ENCODE data around the gene KLHL24. TPM values are rescaled to one million over a fixed set of nuclear protein-coding genes. Genes with fewer than 3 reads are reported as not detected.

The KLHL24 gene
- total RNA-seq, 1 experiment from 2014 or later = 7.4 TPM

DNA sequence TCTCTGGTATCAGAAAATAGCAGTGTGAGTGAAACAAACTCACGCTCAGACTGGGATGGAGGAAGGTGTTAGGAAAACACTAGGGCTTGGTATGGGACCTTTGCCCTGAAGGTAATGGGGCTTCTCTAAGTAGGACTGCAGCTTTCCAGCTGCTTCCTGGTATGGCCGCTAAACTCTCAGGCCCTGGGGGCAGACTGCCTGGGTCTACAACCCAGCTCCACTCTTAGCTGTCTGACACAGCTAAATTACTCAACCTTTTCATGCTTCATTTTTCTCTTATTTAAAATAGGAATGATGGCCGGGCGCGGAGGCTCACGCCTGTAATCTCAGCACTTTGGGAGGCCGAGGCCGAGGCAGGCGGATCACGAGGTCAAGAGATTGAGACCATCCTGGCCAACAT is 57.0 kb downstream of the KLHL24 start:
- Histone ChIP-seq H3K9ac (ENCODE audit: low read length) (no peak overlapping the region), H3K4me1 (ENCODE audit: insufficient read depth, low read length) (peaks cover 4% of the 10 kb centered on the region; the same call in 1 of the 2 replicates), H3K9me2 (replicated peaks; ENCODE audit: low read length) (no peaks in the 10 kb centered on the region; the same call in 1 of the 2 replicates), H2AFZ (ENCODE audit: low read length) (no peak overlapping the region), H3K9me3 (ENCODE audit: low read length) (no peaks in the 10 kb centered on the region), H3K4me3 (ENCODE audit: low read length) (no peak overlapping the region), H3K27me3 (ENCODE audit: low read length) (no peaks in the 10 kb centered on the region), H4K20me1 (ENCODE audit: low read length) (no peaks in the 10 kb centered on the region), H3K4me2 (ENCODE audit: low read length) (no peak overlapping the region), H3K79me2 (ENCODE audit: low read length) (0 out of 2 replicates have a peak, but pooled peaks cover 4% of the 10 kb centered on the region), H3F3A (ENCODE audit: low read length, unreplicated experiment) (no peaks in the 10 kb centered on the region), H3K36me3 (ENCODE audit: low read depth, low read length) (no peaks in the 10 kb centered on the region), H3K27ac (ENCODE audit: low read length) (no peak overlapping the region)
- ChIA-PET CTCF (no interaction called here), POLR2A (ENCODE audit: unreplicated experiment) (no interaction called here)
- no TSS peak for BruUV-seq (replicated peaks)
- ATAC-seq = no peak
- TF ChIP-seq EZH2 (IDR thresholded peaks at IDR 0.05; ENCODE audit: low read length, unreplicated experiment) (no peak), EZH2phosphoT487 (IDR thresholded peaks at IDR 0.05; ENCODE audit: borderline replicate concordance, low read length) (no peak)
- TF ChIP-seq, protein P1, sequence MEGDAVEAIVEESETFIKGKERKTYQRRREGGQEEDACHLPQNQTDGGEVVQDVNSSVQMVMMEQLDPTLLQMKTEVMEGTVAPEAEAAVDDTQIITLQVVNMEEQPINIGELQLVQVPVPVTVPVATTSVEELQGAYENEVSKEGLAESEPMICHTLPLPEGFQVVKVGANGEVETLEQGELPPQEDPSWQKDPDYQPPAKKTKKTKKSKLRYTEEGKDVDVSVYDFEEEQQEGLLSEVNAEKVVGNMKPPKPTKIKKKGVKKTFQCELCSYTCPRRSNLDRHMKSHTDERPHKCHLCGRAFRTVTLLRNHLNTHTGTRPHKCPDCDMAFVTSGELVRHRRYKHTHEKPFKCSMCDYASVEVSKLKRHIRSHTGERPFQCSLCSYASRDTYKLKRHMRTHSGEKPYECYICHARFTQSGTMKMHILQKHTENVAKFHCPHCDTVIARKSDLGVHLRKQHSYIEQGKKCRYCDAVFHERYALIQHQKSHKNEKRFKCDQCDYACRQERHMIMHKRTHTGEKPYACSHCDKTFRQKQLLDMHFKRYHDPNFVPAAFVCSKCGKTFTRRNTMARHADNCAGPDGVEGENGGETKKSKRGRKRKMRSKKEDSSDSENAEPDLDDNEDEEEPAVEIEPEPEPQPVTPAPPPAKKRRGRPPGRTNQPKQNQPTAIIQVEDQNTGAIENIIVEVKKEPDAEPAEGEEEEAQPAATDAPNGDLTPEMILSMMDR (conservative IDR thresholded peaks at IDR 0.05; ENCODE audit: low read depth, low read length) = no peak
- no peak for DNase-seq
- intact Hi-C loops (cut with micrococcal nuclease) = no loop called here

DNA sequence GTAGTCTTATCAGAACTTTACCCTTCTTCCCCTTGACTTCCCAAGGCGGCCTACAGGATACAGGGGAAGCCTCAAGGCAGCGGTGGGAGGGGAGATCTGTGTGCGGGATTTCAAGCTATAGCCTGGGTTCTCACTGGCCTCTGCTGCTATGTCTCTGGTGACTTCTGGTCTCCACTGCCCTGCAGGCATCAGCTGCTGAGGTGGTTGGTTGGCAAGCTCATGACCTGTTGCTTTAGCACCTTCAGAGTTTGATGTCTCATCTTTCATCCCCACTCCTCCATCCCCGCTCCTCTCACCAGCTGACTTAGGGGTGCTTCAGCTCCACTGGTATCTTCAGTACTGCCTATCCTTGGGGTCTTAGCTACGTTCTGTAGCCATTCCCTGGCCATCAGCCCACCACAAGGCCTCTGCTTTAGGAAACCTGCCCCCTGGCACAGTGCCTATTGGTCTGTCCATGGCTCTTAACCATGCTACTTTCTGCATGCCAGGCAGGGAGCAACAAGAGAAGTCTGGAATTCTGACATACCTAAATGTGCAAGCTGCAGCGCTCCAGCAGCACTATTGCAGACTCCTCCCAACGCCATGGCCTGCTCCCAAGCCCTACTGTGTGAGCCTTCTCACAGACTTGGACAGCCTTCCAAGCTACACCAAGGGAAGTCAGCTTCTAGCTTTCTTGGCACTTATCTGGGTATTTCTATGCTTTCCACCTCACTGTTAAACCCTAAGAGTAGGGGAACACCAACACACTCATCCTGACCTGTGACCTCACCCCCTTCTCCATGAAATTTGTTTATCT is 60.3 kb downstream of the KLHL24 start:
- ChIA-PET CTCF (no interaction called here), POLR2A (ENCODE audit: unreplicated experiment) (no interaction called here)
- Histone ChIP-seq H3K27ac (ENCODE audit: low read length) (no peak overlapping the region), H3K4me3 (ENCODE audit: low read length) (no peak overlapping the region), H3K36me3 (ENCODE audit: low read depth, low read length) (no peaks in the 10 kb centered on the region), H3F3A (ENCODE audit: low read length, unreplicated experiment) (no peaks in the 10 kb centered on the region), H3K4me2 (ENCODE audit: low read length) (no peak overlapping the region), H3K4me1 (ENCODE audit: insufficient read depth, low read length) (peaks cover 15% of the 10 kb centered on the region), H3K9me3 (ENCODE audit: low read length) (no peaks in the 10 kb centered on the region), H3K27me3 (ENCODE audit: low read length) (no peaks in the 10 kb centered on the region), H4K20me1 (ENCODE audit: low read length) (peaks cover 10% of the 10 kb centered on the region; the same call in 1 of the 2 replicates), H2AFZ (ENCODE audit: low read length) (no peak overlapping the region), H3K79me2 (ENCODE audit: low read length) (peaks cover 35% of the 10 kb centered on the region), H3K9me2 (replicated peaks; ENCODE audit: low read length) (no peaks in the 10 kb centered on the region; the same call in 1 of the 2 replicates), H3K9ac (ENCODE audit: low read length) (no peak overlapping the region)
- intact Hi-C loops (cut with micrococcal nuclease) = no loop called here
- TF ChIP-seq EZH2 (IDR thresholded peaks at IDR 0.05; ENCODE audit: low read length, unreplicated experiment) = no peak
- no peak for TF ChIP-seq EZH2phosphoT487 (IDR thresholded peaks at IDR 0.05; ENCODE audit: borderline replicate concordance, low read length)
- TF ChIP-seq, protein P1 (conservative IDR thresholded peaks at IDR 0.05; ENCODE audit: low read depth, low read length) = no peak
- no TSS peak for BruUV-seq (replicated peaks)
- no peak for ATAC-seq
- no peak for DNase-seq

Data from PC-3 (cell line).